Esophagus muscularis mucosa (tissue), 3 donors: ENCODE measurements around the gene BCL3.
A peak's percentile ranks its signal among the peaks of the same experiment; 100 is the strongest.

Experiments used
- CTCF ChIP-seq, 3 experiments: fragments of 200-600 bp in 2 of 3; fragments of 450-650 bp in 1 of 3; sonication (generic) in 2 of 3; IDR thresholded peaks; one replicate each; pipeline ENCODE4 v1.5.1; 2017 to 2019; ENCODE audit warnings: antibody characterized with exemption in 3 of 3, mild to moderate bottlenecking in 2 of 3, moderate library complexity in 1 of 3
- POLR2AphosphoS5 ChIP-seq, 2 donors: sonication (generic); formaldehyde crosslinking; IDR thresholded peaks; one replicate each; pipeline ENCODE4 v1.6.1; 2017; ENCODE audit warnings: antibody characterized with exemption in 2 of 2

- TF ChIP-seq CTCF (IDR thresholded peaks at IDR 0.05) (no peak), POLR2AphosphoS5 (IDR thresholded peaks at IDR 0.05) (peak; percentile 93 to 98)
These were observed 6.6 kb upstream of the BCL3 start for GRCh38 chr19:44741841-44742329.
